ENCODE results near the gene PTGER2. TPM values are rescaled to one million over a fixed set of nuclear protein-coding genes. Genes with fewer than 3 reads are reported as not detected.

Gene PTGER2
- polyA plus RNA-seq, 1 of the 3 experiments (the other 2 are of a cell fraction): 0.67 TPM

GRCh38 chr14:52307376-52307775, 6.7 kb upstream of the PTGER2 start:
- no peaks in the 10 kb centered on the region for H3K27me3 ChIP-seq (ENCODE audit: insufficient read depth)
- TF ChIP-seq MEF2A (IDR thresholded peaks at IDR 0.05; ENCODE audit: borderline replicate concordance, low read depth) (no peak), YY1 (IDR thresholded peaks at IDR 0.05; ENCODE audit: low read depth) (no peak), NFIC (IDR thresholded peaks at IDR 0.05; ENCODE audit: borderline replicate concordance) (no peak), POLR2AphosphoS5 (IDR thresholded peaks at IDR 0.05; ENCODE audit: low read depth, low read length) (no peak), TCF12 (IDR thresholded peaks at IDR 0.05) (no peak), RXRA (IDR thresholded peaks at IDR 0.05; ENCODE audit: borderline replicate concordance, low read depth) (no peak), USF2 (IDR thresholded peaks at IDR 0.05; ENCODE audit: borderline replicate concordance, low read depth, low read length) (no peak), EP300 (IDR thresholded peaks at IDR 0.05; ENCODE audit: borderline replicate concordance in 1 of 2, low read depth in 1 of 2, low read length in 1 of 2) (no peak), GABPA (IDR thresholded peaks at IDR 0.05; ENCODE audit: low read depth) (no peak), ZBTB33 (IDR thresholded peaks at IDR 0.05; ENCODE audit: borderline replicate concordance, low read depth) (no peak), REST (IDR thresholded peaks at IDR 0.05; ENCODE audit: low read depth, low read length) (no peak)
- no peaks in the 10 kb centered on the region for H4K20me1 ChIP-seq (ENCODE audit: insufficient read depth)
- H3K9ac ChIP-seq: no peak overlapping the region
- H3F3A ChIP-seq (replicated peaks; ENCODE audit: insufficient read depth): no peaks in the 10 kb centered on the region
- H3K4me3 ChIP-seq (ENCODE audit: low read depth in 2 of 2, low read length in 1 of 2): no peak overlapping the region
- no peak overlapping the region for H2AFZ ChIP-seq (ENCODE audit: low read depth)
- no peaks in the 10 kb centered on the region for H3K9me2 ChIP-seq
- H3K27ac ChIP-seq (ENCODE audit: low read depth in 2 of 2, low read length in 1 of 2): no peak overlapping the region
- no peak for DNase-seq
- ChIA-PET POLR2A (no interaction called here), CTCF (interaction anchor here (0.6 to 1.1 kb wide), 2 partner anchors 17 to 168 kb away, joined by 3 read pairs; no protein-coding TSS in a partner anchor)
- no peaks in the 10 kb centered on the region for H3K79me2 ChIP-seq (ENCODE audit: insufficient read depth)
- H3K9me3 ChIP-seq: no peaks in the 10 kb centered on the region
- H3K4me1 ChIP-seq (ENCODE audit: control insufficient read depth in 1 of 2, insufficient read depth in 2 of 2, low read depth in 1 of 2, low read length in 1 of 2): peaks cover 0 to 4% of the 10 kb centered on the region in 2 experiments; a peak in 1 of 4 replicates
- H3K36me3 ChIP-seq (replicated peaks in 1 of 2; ENCODE audit: control insufficient read depth in 1 of 2, insufficient read depth in 2 of 2, low read length in 1 of 2): no peaks in the 10 kb centered on the region
- H3K4me2 ChIP-seq: no peak overlapping the region
- WGBS (ENCODE audit: low lambda C conversion rate): 57% methylated on average over 4 of the region's 4 CpGs

- ChIA-PET CTCF (no interaction called here), POLR2A (no interaction called here)
- Histone ChIP-seq H3K36me3 (replicated peaks in 1 of 2; ENCODE audit: control insufficient read depth in 1 of 2, insufficient read depth in 2 of 2, low read length in 1 of 2) (no peaks in the 10 kb centered on the region), H3K4me1 (ENCODE audit: control insufficient read depth in 1 of 2, insufficient read depth in 2 of 2, low read depth in 1 of 2, low read length in 1 of 2) (peaks cover 0 to 5% of the 10 kb centered on the region in 2 experiments; a peak in 1 of 4 replicates), H4K20me1 (ENCODE audit: insufficient read depth) (no peaks in the 10 kb centered on the region), H3K27me3 (ENCODE audit: insufficient read depth) (no peaks in the 10 kb centered on the region), H3K9ac (no peak overlapping the region), H3K9me3 (no peaks in the 10 kb centered on the region), H3F3A (replicated peaks; ENCODE audit: insufficient read depth) (no peaks in the 10 kb centered on the region), H2AFZ (ENCODE audit: low read depth) (no peak overlapping the region), H3K27ac (ENCODE audit: low read depth in 2 of 2, low read length in 1 of 2) (no peak overlapping the region), H3K4me2 (no peak overlapping the region), H3K9me2 (no peaks in the 10 kb centered on the region), H3K79me2 (ENCODE audit: insufficient read depth) (no peaks in the 10 kb centered on the region), H3K4me3 (ENCODE audit: low read depth in 2 of 2, low read length in 1 of 2) (no peak overlapping the region)
- no peak for DNase-seq
- WGBS (ENCODE audit: low lambda C conversion rate): 47% methylated on average over 2 of the region's 2 CpGs
- TF ChIP-seq POLR2AphosphoS5 (IDR thresholded peaks at IDR 0.05; ENCODE audit: low read depth, low read length): no peak
- no peak for TF ChIP-seq IRF3 (IDR thresholded peaks at IDR 0.05; ENCODE audit: low read depth, low read length)
- TF ChIP-seq NRF1 (IDR thresholded peaks at IDR 0.05; ENCODE audit: low read depth, low read length): no peak
- no peak for TF ChIP-seq PBX3 (IDR thresholded peaks at IDR 0.05)
- no peak for TF ChIP-seq NFIC (IDR thresholded peaks at IDR 0.05; ENCODE audit: borderline replicate concordance)
- no peak for TF ChIP-seq FOSL2 (IDR thresholded peaks at IDR 0.05; ENCODE audit: borderline replicate concordance, low read depth)
- TF ChIP-seq EP300 (IDR thresholded peaks at IDR 0.05; ENCODE audit: borderline replicate concordance in 1 of 2, low read depth in 1 of 2, low read length in 1 of 2): no peak
- no peak for TF ChIP-seq FOXJ3 (CRISPR knock-in tag; IDR thresholded peaks at IDR 0.05)
- TF ChIP-seq RXRA (IDR thresholded peaks at IDR 0.05; ENCODE audit: borderline replicate concordance, low read depth): no peak
- no peak for TF ChIP-seq GATA2 (CRISPR knock-in tag; IDR thresholded peaks at IDR 0.05)
- TF ChIP-seq USF2 (IDR thresholded peaks at IDR 0.05; ENCODE audit: borderline replicate concordance, low read depth, low read length): no peak
These were observed 6.2 kb upstream of the PTGER2 start for GRCh38 chr14:52307905-52308304.

Data from SK-N-SH (cell line).